ENCODE data around the gene SPAST. TPM values are rescaled to one million over a fixed set of nuclear protein-coding genes. Genes with fewer than 3 reads are reported as not detected.

The SPAST gene
- total RNA-seq, 1 experiment from 2014 or later, result 21.6 TPM

GRCh38 chr2:32119161-32119560 lies 55.8 kb downstream of the SPAST start:
- Histone ChIP-seq H3F3A (ENCODE audit: low read length, unreplicated experiment) (no peaks in the 10 kb centered on the region), H2AFZ (ENCODE audit: low read length) (no peak overlapping the region), H3K27me3 (ENCODE audit: low read length) (no peaks in the 10 kb centered on the region), H3K4me1 (ENCODE audit: insufficient read depth, low read length) (peaks cover 25% of the 10 kb centered on the region), H3K9ac (ENCODE audit: low read length) (no peak overlapping the region), H3K4me3 (ENCODE audit: low read length) (no peak overlapping the region), H4K20me1 (ENCODE audit: low read length) (no peaks in the 10 kb centered on the region), H3K36me3 (ENCODE audit: low read depth, low read length) (no peaks in the 10 kb centered on the region; the same call in 1 of the 2 replicates), H3K9me2 (replicated peaks; ENCODE audit: low read length) (no peaks in the 10 kb centered on the region), H3K79me2 (ENCODE audit: low read length) (no peaks in the 10 kb centered on the region), H3K9me3 (ENCODE audit: low read length) (no peaks in the 10 kb centered on the region), H3K27ac (ENCODE audit: low read length) (peak overlapping the region; percentile 61), H3K4me2 (ENCODE audit: low read length) (peak overlapping the region; percentile 39)
- DNase-seq, result peak; percentile 78
- no TSS peak for BruUV-seq (replicated peaks)
- peak; percentile 94 for ATAC-seq
- intact Hi-C loops (cut with micrococcal nuclease), result loop anchor here (5.0 kb wide), 1 partner anchor 87 kb away; no protein-coding TSS in a partner anchor
- no peak for TF ChIP-seq EZH2phosphoT487 (IDR thresholded peaks at IDR 0.05; ENCODE audit: borderline replicate concordance, low read length)
- TF ChIP-seq CTCF (conservative IDR thresholded peaks at IDR 0.05; ENCODE audit: low read depth, low read length), result no peak
- ChIA-PET POLR2A (ENCODE audit: unreplicated experiment) (interaction anchor here (0.6 to 1.1 kb wide), 3 partner anchors 7 to 80 kb away, joined by 3 to 6 read pairs (median 4); partner anchors contain the start of gene DPY30), CTCF (interaction anchor here (0.6 to 1.1 kb wide), 2 partner anchors 56 to 105 kb away, joined by 3 read pairs; partner anchors contain the start of gene SPAST)

- Histone ChIP-seq H3K79me2 (ENCODE audit: low read length) (no peaks in the 10 kb centered on the region), H4K20me1 (ENCODE audit: low read length) (no peaks in the 10 kb centered on the region), H3F3A (ENCODE audit: low read length, unreplicated experiment) (no peaks in the 10 kb centered on the region), H2AFZ (ENCODE audit: low read length) (no peak overlapping the region), H3K27me3 (ENCODE audit: low read length) (no peaks in the 10 kb centered on the region), H3K36me3 (ENCODE audit: low read depth, low read length) (peaks cover 7% of the 10 kb centered on the region; the same call in 1 of the 2 replicates), H3K4me2 (ENCODE audit: low read length) (no peak overlapping the region), H3K9me3 (ENCODE audit: low read length) (no peaks in the 10 kb centered on the region), H3K4me1 (ENCODE audit: insufficient read depth, low read length) (peaks cover 3% of the 10 kb centered on the region), H3K9ac (ENCODE audit: low read length) (no peak overlapping the region), H3K4me3 (ENCODE audit: low read length) (no peak overlapping the region), H3K27ac (ENCODE audit: low read length) (no peak overlapping the region), H3K9me2 (replicated peaks; ENCODE audit: low read length) (no peaks in the 10 kb centered on the region)
- BruUV-seq (replicated peaks), result no TSS peak
- ChIA-PET POLR2A (ENCODE audit: unreplicated experiment) (no interaction called here), CTCF (no interaction called here)
- DNase-seq, result no peak
- ATAC-seq, result no peak
- intact Hi-C loops (cut with micrococcal nuclease), result no loop called here
- TF ChIP-seq CTCF (conservative IDR thresholded peaks at IDR 0.05; ENCODE audit: low read depth, low read length), result no peak
Measured at GRCh38 chr2:32124660-32125059, 61.3 kb downstream of the SPAST start.

- H3K9ac ChIP-seq (ENCODE audit: low read length), result no peak overlapping the region
- H3K4me1 ChIP-seq (ENCODE audit: insufficient read depth, low read length), result no peaks in the 10 kb centered on the region
- no peaks in the 10 kb centered on the region for H3K79me2 ChIP-seq (ENCODE audit: low read length)
- no peak overlapping the region for H3K27ac ChIP-seq (ENCODE audit: low read length)
- ATAC-seq (no peak), DNase-seq (no peak)
- no peak for TF ChIP-seq EZH2 (IDR thresholded peaks at IDR 0.05; ENCODE audit: low read length, unreplicated experiment)
- no peak for TF ChIP-seq EZH2phosphoT487 (IDR thresholded peaks at IDR 0.05; ENCODE audit: borderline replicate concordance, low read length)
- no peak for TF ChIP-seq CTCF (conservative IDR thresholded peaks at IDR 0.05; ENCODE audit: low read depth, low read length)
- H3K4me2 ChIP-seq (ENCODE audit: low read length), result no peak overlapping the region
- H3K4me3 ChIP-seq (ENCODE audit: low read length), result no peak overlapping the region
- ChIA-PET CTCF (no interaction called here), POLR2A (ENCODE audit: unreplicated experiment) (no interaction called here)
- intact Hi-C loops (cut with micrococcal nuclease), result no loop called here
- H3K9me3 ChIP-seq (ENCODE audit: low read length), result no peaks in the 10 kb centered on the region
- no peaks in the 10 kb centered on the region for H3K9me2 ChIP-seq (replicated peaks; ENCODE audit: low read length)
- H4K20me1 ChIP-seq (ENCODE audit: low read length), result no peaks in the 10 kb centered on the region
- H3K36me3 ChIP-seq (ENCODE audit: low read depth, low read length), result peaks cover 7% of the 10 kb centered on the region; the same call in 1 of the 2 replicates
- H2AFZ ChIP-seq (ENCODE audit: low read length), result no peak overlapping the region
- no peaks in the 10 kb centered on the region for H3K27me3 ChIP-seq (ENCODE audit: low read length)
- BruUV-seq (replicated peaks), result no TSS peak
- no peaks in the 10 kb centered on the region for H3F3A ChIP-seq (ENCODE audit: low read length, unreplicated experiment)
Measured at GRCh38 chr2:32128636-32129035, 65.3 kb downstream of the SPAST start.
